NAMALWA (cell line): Measurements from ENCODE around the gene COX5B.
"Not testable (repeated sequence)": the region's sequence is repeated elsewhere in the genome, so short reads cannot be mapped to it uniquely, and the experiment has no call there.

Source experiments
- DNase-seq: peaks from one replicate; pipeline ENCODE4 v3.0.0-alpha.2; 2015; ENCODE audit warnings: low spot score

Gene COX5B

GRCh38 chr2:97673182-97673914 is 27.5 kb downstream of the COX5B start:
- no peak for DNase-seq

GRCh38 chr2:97673915-97674283 is 28.0 kb downstream of the COX5B start:
- DNase-seq: no peak

DNA sequence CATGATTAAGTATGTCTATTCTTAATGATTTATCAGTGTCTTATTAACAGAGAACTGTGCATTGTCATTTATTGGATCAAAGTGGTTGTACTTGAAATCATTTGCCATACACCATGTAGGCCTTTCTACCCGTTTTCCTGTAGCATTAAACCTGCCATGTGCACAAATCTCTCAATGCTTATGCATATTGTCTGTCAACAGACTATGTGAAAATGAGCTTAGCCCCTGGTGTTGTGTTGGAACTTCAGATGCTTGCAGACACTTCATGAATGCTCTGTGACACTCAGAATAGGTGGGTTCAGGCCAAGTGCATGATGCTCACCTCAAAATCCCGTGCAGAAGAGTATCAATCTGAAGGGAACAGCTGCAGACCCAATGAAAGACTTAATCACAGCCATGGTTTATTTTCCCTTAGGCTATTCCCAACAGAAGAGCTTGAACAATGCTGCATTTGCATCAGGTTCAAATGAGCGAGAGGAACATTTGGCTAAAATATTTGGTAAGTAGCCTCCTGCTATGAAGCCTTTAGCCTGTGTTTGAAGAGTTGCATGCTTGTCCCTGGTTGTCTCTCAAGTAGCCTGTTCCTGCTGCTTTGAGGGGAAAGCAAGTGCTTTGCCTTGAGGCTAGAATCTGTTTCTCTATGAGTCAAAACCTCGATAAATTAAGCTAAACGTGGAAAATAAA is 29.7 kb downstream of the COX5B start:
- DNase-seq: no peak

DNA sequence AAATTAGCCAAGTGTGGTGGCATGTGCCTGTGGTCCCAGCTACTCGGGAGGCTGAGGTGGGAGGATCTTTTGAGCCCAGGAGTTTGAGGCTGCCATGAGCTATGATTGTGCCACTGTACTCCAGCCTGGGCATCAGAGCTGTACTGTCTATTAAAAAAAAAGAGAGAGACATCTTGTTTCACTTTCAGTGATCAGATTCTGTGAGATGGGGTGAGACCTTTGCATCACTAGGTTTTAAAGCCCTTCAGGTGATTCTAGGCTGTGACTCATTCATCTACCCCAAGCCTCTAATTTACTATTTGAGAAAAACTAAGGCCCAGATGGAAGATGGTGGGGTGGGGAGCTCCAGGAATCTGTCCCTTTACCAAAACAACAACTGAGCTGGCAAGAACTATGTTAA is 30.8 kb downstream of the COX5B start:
- no peak for DNase-seq

GRCh38 chr2:97677480-97677879 is 31.6 kb downstream of the COX5B start:
- no peak for DNase-seq

GRCh38 chr2:97678298-97678697 is 32.4 kb downstream of the COX5B start:
- no peak for DNase-seq

GRCh38 chr2:97687235-97687634 is 41.4 kb downstream of the COX5B start:
- DNase-seq: not testable (repeated sequence)

- no peak for DNase-seq
Measured at GRCh38 chr2:97688062-97688827, 42.4 kb downstream of the COX5B start.

DNA sequence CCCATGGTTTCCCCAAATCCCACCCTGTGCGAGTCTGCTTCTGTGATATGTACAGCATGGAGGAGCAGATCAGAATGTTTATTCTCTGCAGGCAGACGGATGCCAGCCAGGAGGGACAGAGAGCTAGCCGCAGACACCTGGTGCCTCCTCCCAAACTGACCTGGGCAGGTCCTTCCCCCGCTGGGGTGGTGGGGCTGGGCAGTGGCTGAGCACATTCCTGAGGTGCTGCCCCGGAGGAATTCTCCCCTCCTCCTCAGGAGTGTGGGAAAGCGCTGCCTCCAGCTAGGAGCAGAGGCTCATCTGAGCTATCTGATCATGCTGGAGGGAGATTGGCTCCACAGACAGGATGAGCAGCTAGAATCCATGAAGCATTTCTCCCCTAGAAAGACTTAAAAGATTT is 45.3 kb downstream of the COX5B start:
- DNase-seq: no peak

- DNase-seq: no peak
Measured at GRCh38 chr2:97693476-97693875, 47.6 kb downstream of the COX5B start.

GRCh38 chr2:97695744-97696143 is 49.9 kb downstream of the COX5B start:
- no peak for DNase-seq

GRCh38 chr2:97697252-97698235 is 51.7 kb downstream of the COX5B start:
- peak; percentile 89 for DNase-seq
